Stimulated activated CD4-positive, alpha-beta T cell treated with anti-CD3 and anti-CD28 coated beads, Interleukin-4, amount 100 ng/mL, for 24 hours (primary cell): ENCODE measurements around the gene ERP44.
"Not testable (repeated sequence)": the region's sequence is repeated elsewhere in the genome, so short reads cannot be mapped to it uniquely, and the experiment has no call there.

Experiments
- DNase-seq: peaks from one replicate; pipeline ENCODE4 v3.0.0-alpha.2; 2020

The ERP44 gene

GRCh38 chr9:100098887-100099721 lies at the start of gene ERP44, which contains the start of gene INVS:
Gene ERP44, minus strand, starts transcription at chr9:100099000. Its CDS starts 160 bp downstream, at chr9:100098840.
Gene INVS, plus strand, starts transcription at chr9:100099243. Its CDS starts 5,279 bp downstream, at chr9:100104522.
- DNase-seq = peak; percentile 98

GRCh38 chr9:100145976-100146375 lies 47.2 kb upstream of the ERP44 start:
- not testable (repeated sequence) for DNase-seq

GRCh38 chr9:100145167-100145934 lies 46.6 kb upstream of the ERP44 start:
- DNase-seq = not testable (repeated sequence)

- DNase-seq = not testable (repeated sequence)
These were observed 43.1 kb upstream of the ERP44 start for GRCh38 chr9:100141862-100142261.

- not testable (repeated sequence) for DNase-seq
These were observed 41.5 kb upstream of the ERP44 start for GRCh38 chr9:100140303-100140702.

GRCh38 chr9:100136799-100137198 lies 38.0 kb upstream of the ERP44 start:
- not testable (repeated sequence) for DNase-seq

- no peak for DNase-seq
These were observed 35.9 kb upstream of the ERP44 start for GRCh38 chr9:100134731-100135130.

- DNase-seq = no peak
These were observed 33.2 kb upstream of the ERP44 start for GRCh38 chr9:100131875-100132430.

GRCh38 chr9:100131216-100131615 lies 32.4 kb upstream of the ERP44 start:
- DNase-seq = no peak

- DNase-seq = no peak
These were observed 31.0 kb upstream of the ERP44 start for GRCh38 chr9:100129772-100130171.

- DNase-seq = no peak
These were observed 27.6 kb upstream of the ERP44 start for GRCh38 chr9:100126423-100126822.

GRCh38 chr9:100125910-100126309 lies 27.1 kb upstream of the ERP44 start:
- DNase-seq = no peak

- DNase-seq = no peak
These were observed 26.4 kb upstream of the ERP44 start for GRCh38 chr9:100125236-100125635.

GRCh38 chr9:100120286-100120685 lies 21.5 kb upstream of the ERP44 start:
- DNase-seq = no peak

GRCh38 chr9:100117316-100117715 lies 18.5 kb upstream of the ERP44 start:
- no peak for DNase-seq

GRCh38 chr9:100112677-100113336 lies 14.0 kb upstream of the ERP44 start:
- no peak for DNase-seq

GRCh38 chr9:100111235-100111634 lies 12.4 kb upstream of the ERP44 start:
- no peak for DNase-seq

- no peak for DNase-seq
These were observed 9.8 kb upstream of the ERP44 start for GRCh38 chr9:100108559-100108958.

GRCh38 chr9:100106616-100107015 lies 7.8 kb upstream of the ERP44 start:
- DNase-seq = no peak

GRCh38 chr9:100105861-100106260 lies 7.1 kb upstream of the ERP44 start:
- no peak for DNase-seq

GRCh38 chr9:100104314-100104713 lies 5.5 kb upstream of the ERP44 start:
- DNase-seq = no peak

GRCh38 chr9:100101608-100102007 lies 2.8 kb upstream of the ERP44 start:
- DNase-seq = no peak

- DNase-seq = no peak
These were observed 1.4 kb upstream of the ERP44 start for GRCh38 chr9:100100146-100100667.
